Measurements from ENCODE around the gene ZNF771. TPM values are rescaled to one million over a fixed set of nuclear protein-coding genes. Genes with fewer than 3 reads are reported as not detected.

The ZNF771 gene
- total RNA-seq, 1 donor from 2014 or later: 16.3 TPM

DNA sequence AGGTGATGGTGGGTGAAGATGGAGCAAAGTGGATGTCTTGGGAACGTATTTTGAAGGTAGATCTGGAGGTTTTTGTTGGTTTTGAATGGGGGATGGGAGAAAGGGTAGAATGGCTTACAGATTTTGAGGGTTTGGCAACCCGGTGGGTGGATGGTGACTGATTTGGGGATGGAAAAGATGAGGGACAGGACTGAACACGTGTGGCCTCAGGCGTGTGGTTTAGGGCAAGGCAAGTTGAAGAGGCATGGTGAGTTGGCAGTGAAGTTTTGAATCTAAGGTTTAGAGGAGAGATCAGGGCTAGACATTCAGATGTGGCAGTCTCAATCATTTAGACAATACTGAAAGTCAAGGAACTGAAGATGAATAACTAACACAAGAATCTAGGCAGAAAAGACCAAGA is 27.4 kb downstream of the ZNF771 start:
- no peak for DNase-seq (ENCODE audit: low spot score)
- Mint-ChIP-seq H3K9me3 (ENCODE audit: unreplicated experiment) (no peaks in the 10 kb centered on the region), H3K27ac (ENCODE audit: unreplicated experiment) (no peak overlapping the region), H3K4me1 (ENCODE audit: unreplicated experiment) (no peaks in the 10 kb centered on the region), H3K27me3 (ENCODE audit: unreplicated experiment) (peaks cover 8% of the 10 kb centered on the region), H3K36me3 (ENCODE audit: low read depth, unreplicated experiment) (no peaks in the 10 kb centered on the region), H3K4me3 (ENCODE audit: unreplicated experiment) (no peak overlapping the region)
- no peak for TF ChIP-seq CTCF (IDR thresholded peaks at IDR 0.05; ENCODE audit: unreplicated experiment)

DNA sequence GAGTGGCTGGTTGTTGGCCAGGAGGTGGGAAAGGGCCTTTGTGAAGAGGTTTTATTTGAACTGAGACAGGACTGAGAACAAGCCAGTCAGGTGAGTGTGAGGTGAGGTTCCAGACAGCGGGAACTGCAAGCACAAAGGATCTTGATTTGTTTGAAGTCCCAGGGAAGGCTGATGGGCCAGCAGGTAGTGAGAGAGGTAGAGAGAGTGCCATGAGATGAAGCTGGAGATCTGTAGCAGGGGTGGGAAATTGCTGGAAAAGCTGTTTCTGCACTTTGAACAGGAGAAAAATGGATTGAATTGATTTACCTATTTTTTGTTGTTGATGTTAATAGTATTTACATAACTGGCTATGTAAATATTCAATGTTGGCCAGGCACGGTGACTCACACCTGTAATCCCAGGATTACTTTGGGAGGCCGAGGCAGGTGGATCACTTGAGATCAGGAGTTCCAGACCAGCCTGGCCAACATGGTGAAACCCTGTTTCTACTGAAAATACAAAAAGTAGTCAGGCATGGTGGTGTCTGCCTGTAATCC is 30.2 kb downstream of the ZNF771 start:
- TF ChIP-seq CTCF (IDR thresholded peaks at IDR 0.05; ENCODE audit: unreplicated experiment): no peak
- H3K27me3 Mint-ChIP-seq (ENCODE audit: unreplicated experiment): peaks cover 7% of the 10 kb centered on the region
- no peaks in the 10 kb centered on the region for H3K9me3 Mint-ChIP-seq (ENCODE audit: unreplicated experiment)
- H3K36me3 Mint-ChIP-seq (ENCODE audit: low read depth, unreplicated experiment): no peaks in the 10 kb centered on the region
- H3K4me1 Mint-ChIP-seq (ENCODE audit: unreplicated experiment): no peaks in the 10 kb centered on the region
- DNase-seq (ENCODE audit: low spot score): no peak
- H3K27ac Mint-ChIP-seq (ENCODE audit: unreplicated experiment): no peak overlapping the region
- H3K4me3 Mint-ChIP-seq (ENCODE audit: unreplicated experiment): no peak overlapping the region

- no peak overlapping the region for H3K4me3 Mint-ChIP-seq (ENCODE audit: unreplicated experiment)
- H3K27me3 Mint-ChIP-seq (ENCODE audit: unreplicated experiment): peaks cover 5% of the 10 kb centered on the region
- H3K36me3 Mint-ChIP-seq (ENCODE audit: low read depth, unreplicated experiment): peaks cover 2% of the 10 kb centered on the region
- TF ChIP-seq CTCF (IDR thresholded peaks at IDR 0.05; ENCODE audit: unreplicated experiment): no peak
- H3K9me3 Mint-ChIP-seq (ENCODE audit: unreplicated experiment): no peaks in the 10 kb centered on the region
- H3K4me1 Mint-ChIP-seq (ENCODE audit: unreplicated experiment): peaks cover 3% of the 10 kb centered on the region
- H3K27ac Mint-ChIP-seq (ENCODE audit: unreplicated experiment): no peak overlapping the region
- no peak for DNase-seq (ENCODE audit: low spot score)
These were observed 31.4 kb downstream of the ZNF771 start for GRCh38 chr16:30438835-30439234.

GRCh38 chr16:30439720-30440348 is 32.4 kb downstream of the ZNF771 start:
- TF ChIP-seq CTCF (IDR thresholded peaks at IDR 0.05; ENCODE audit: unreplicated experiment): no peak
- H3K4me1 Mint-ChIP-seq (ENCODE audit: unreplicated experiment): peaks cover 10% of the 10 kb centered on the region
- peaks cover 2% of the 10 kb centered on the region for H3K27me3 Mint-ChIP-seq (ENCODE audit: unreplicated experiment)
- peaks cover 8% of the 10 kb centered on the region for H3K36me3 Mint-ChIP-seq (ENCODE audit: low read depth, unreplicated experiment)
- H3K27ac Mint-ChIP-seq (ENCODE audit: unreplicated experiment): no peak overlapping the region
- H3K4me3 Mint-ChIP-seq (ENCODE audit: unreplicated experiment): no peak overlapping the region
- DNase-seq (ENCODE audit: low spot score): no peak
- no peaks in the 10 kb centered on the region for H3K9me3 Mint-ChIP-seq (ENCODE audit: unreplicated experiment)

DNA sequence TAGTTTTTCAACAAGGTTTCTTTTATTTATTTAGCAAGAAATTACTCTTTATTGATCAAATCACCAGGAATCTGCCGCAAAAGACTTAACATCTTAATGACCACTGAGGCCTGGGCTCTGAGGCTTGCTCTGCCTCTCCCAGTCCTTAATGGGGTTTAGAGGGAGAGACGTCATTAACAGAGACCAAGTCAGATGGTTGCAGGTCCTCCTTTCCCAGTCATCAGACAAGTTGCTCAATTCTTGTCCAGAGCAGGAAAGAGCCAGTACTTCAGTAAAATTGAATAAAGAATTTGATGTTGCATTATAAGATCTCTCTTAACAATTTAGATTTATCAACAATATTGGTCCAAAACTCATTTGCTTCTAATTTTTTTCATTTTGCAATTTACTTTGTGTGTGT is 36.2 kb downstream of the ZNF771 start:
- no peak for DNase-seq (ENCODE audit: low spot score)
- H3K9me3 Mint-ChIP-seq (ENCODE audit: unreplicated experiment): no peaks in the 10 kb centered on the region
- no peak for TF ChIP-seq CTCF (IDR thresholded peaks at IDR 0.05; ENCODE audit: unreplicated experiment)
- peaks cover 18% of the 10 kb centered on the region for H3K4me1 Mint-ChIP-seq (ENCODE audit: unreplicated experiment)
- peaks cover 8% of the 10 kb centered on the region for H3K27me3 Mint-ChIP-seq (ENCODE audit: unreplicated experiment)
- peak overlapping the region; percentile 24 for H3K27ac Mint-ChIP-seq (ENCODE audit: unreplicated experiment)
- peaks cover 10% of the 10 kb centered on the region for H3K36me3 Mint-ChIP-seq (ENCODE audit: low read depth, unreplicated experiment)
- peak overlapping the region; percentile 86 for H3K4me3 Mint-ChIP-seq (ENCODE audit: unreplicated experiment)
